Large intestine (tissue), 3 donors: ENCODE data around the gene RAB21. TPM values are rescaled to one million over a fixed set of nuclear protein-coding genes. Genes with fewer than 3 reads are reported as not detected.

Experiments used
- DNase-seq, 2 donors: peaks; one replicate each; pipeline versions ENCODE4 v3.0.0 to v3.0.0-alpha.2; 2013
- H3K27ac ChIP-seq: one replicate; pipeline ENCODE4 v1.5.1; 2013; ENCODE audit warnings: low read length
- H3K27me3 ChIP-seq: 2 replicates; pipeline ENCODE4 v1.6.1; 2013; ENCODE audit warnings: low read length; ENCODE audit not compliant: control insufficient read depth, insufficient read depth
- H3K36me3 ChIP-seq: 2 replicates; pipeline ENCODE4 v1.6.1; 2013; ENCODE audit warnings: low read length; ENCODE audit not compliant: control insufficient read depth, insufficient read depth
- H3K4me1 ChIP-seq: one replicate; pipeline ENCODE4 v1.6.1; 2013; ENCODE audit warnings: low read length; ENCODE audit not compliant: control insufficient read depth, insufficient read depth
- H3K4me3 ChIP-seq: one replicate; pipeline ENCODE4 v1.5.1; 2013; ENCODE audit warnings: low read length
- H3K9me3 ChIP-seq: one replicate; pipeline ENCODE4 v1.6.1; 2013; ENCODE audit warnings: mild to moderate bottlenecking, low read depth, low read length, moderate library complexity; ENCODE audit not compliant: control insufficient read depth
- WGBS: methylation state at CpG from one replicate; pipeline ENCODE4 v1.1.5; 2013; ENCODE audit warnings: low lambda C conversion rate; ENCODE audit not compliant: insufficient coverage; 5-methylcytosine and 5-hydroxymethylcytosine counted together
- polyA plus RNA-seq: library from polyadenylated mRNA; unstranded; fragments of 120-200 nt; gene quantifications from one replicate; pipeline ENCODE4 v1.2.1, GENCODE V29; 2013

Gene RAB21
- polyA plus RNA-seq, 1 donor = 53.1 TPM

- whole genome bisulfite sequencing = 100% methylated on average over 2 of the region's 5 CpGs
- Histone ChIP-seq H3K4me1 (no peaks in the 10 kb centered on the region), H3K27me3 (no peaks in the 10 kb centered on the region), H3K4me3 (no peak overlapping the region), H3K9me3 (peaks cover 3% of the 10 kb centered on the region), H3K27ac (no peak overlapping the region), H3K36me3 (peaks cover 17% of the 10 kb centered on the region)
- DNase-seq = no peak
Measured at GRCh38 chr12:71767183-71767582, 12.5 kb downstream of the RAB21 start.

- Histone ChIP-seq H3K9me3 (no peaks in the 10 kb centered on the region), H3K27me3 (no peaks in the 10 kb centered on the region), H3K36me3 (peaks cover 21% of the 10 kb centered on the region), H3K4me1 (no peaks in the 10 kb centered on the region), H3K27ac (no peak overlapping the region), H3K4me3 (no peak overlapping the region)
- DNase-seq = no peak
- WGBS = no CpG with 5 or more reads among the region's 2 CpGs
Measured at GRCh38 chr12:71768900-71769299, 14.2 kb downstream of the RAB21 start.

- H3K4me1 ChIP-seq = no peaks in the 10 kb centered on the region
- no peak overlapping the region for H3K27ac ChIP-seq
- no peaks in the 10 kb centered on the region for H3K27me3 ChIP-seq
- H3K36me3 ChIP-seq = peaks cover 30% of the 10 kb centered on the region
- no peaks in the 10 kb centered on the region for H3K9me3 ChIP-seq
- 100% methylated on average over 1 of the region's 2 CpGs for WGBS
- no peak overlapping the region for H3K4me3 ChIP-seq
- DNase-seq = no peak
Measured at GRCh38 chr12:71771069-71771468, 16.4 kb downstream of the RAB21 start.

GRCh38 chr12:71772735-71773134 is 18.1 kb downstream of the RAB21 start:
- H3K36me3 ChIP-seq = peaks cover 32% of the 10 kb centered on the region
- no peak overlapping the region for H3K27ac ChIP-seq
- H3K4me1 ChIP-seq = no peaks in the 10 kb centered on the region
- H3K9me3 ChIP-seq = no peaks in the 10 kb centered on the region
- H3K4me3 ChIP-seq = no peak overlapping the region
- no peaks in the 10 kb centered on the region for H3K27me3 ChIP-seq
- DNase-seq = no peak

DNA sequence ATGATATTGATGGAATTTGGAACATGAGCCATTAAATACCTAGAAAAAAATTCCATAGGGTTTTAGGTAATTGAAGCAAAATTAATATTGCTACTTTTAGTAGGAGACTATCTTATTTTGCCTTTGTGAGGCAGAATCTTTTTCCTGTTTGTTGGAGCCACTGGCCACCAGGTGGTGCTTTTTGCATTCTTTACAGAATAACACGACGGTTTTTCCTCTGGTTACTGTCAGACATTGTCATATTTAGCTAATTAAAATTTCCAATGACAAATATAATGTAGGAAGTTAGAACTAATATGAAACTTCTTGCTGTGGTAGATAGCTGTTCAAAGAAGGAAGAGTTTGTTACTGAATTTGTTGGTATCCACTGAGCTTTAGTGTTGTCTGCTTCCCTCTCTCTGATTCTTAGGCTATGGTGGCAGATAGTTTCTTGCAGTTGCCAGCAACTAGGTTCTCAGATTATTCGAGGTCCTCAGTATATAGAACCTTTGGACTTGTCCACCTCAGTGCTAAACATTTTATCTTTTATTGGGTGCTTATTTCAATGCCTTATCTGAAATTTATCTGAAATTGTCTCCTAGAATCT is 25.7 kb downstream of the RAB21 start:
- Histone ChIP-seq H3K4me3 (no peak overlapping the region), H3K27ac (peak overlapping the region; percentile 71), H3K9me3 (no peaks in the 10 kb centered on the region), H3K36me3 (peaks cover 25% of the 10 kb centered on the region), H3K4me1 (peaks cover 5% of the 10 kb centered on the region), H3K27me3 (no peaks in the 10 kb centered on the region)
- WGBS = no CpG with 5 or more reads among the region's 3 CpGs
- DNase-seq = peak; percentile 23 to 63

DNA sequence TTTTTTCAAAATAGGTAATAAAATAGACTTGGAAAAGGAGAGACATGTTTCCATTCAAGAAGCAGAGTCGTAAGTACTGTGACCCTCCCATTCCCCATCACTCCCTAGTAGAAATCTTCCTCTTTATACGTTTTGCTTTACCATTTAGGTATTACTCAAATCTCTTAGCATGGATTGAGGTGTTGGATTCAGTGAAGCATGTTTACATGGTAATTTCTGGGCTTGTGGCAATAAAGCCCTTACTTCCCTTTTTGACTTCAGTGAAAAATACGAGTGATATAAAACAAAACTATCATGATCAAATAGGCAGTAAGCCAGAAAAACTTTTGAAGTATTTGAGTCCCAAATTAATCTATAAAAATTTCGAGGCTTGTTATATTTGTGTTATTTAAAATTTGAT is 27.4 kb downstream of the RAB21 start:
- Histone ChIP-seq H3K27ac (no peak overlapping the region), H3K27me3 (no peaks in the 10 kb centered on the region), H3K36me3 (peaks cover 33% of the 10 kb centered on the region), H3K9me3 (no peaks in the 10 kb centered on the region), H3K4me3 (no peak overlapping the region), H3K4me1 (peaks cover 5% of the 10 kb centered on the region)
- DNase-seq = no peak
- WGBS = 67% methylated on average over 2 of the region's 4 CpGs

DNA sequence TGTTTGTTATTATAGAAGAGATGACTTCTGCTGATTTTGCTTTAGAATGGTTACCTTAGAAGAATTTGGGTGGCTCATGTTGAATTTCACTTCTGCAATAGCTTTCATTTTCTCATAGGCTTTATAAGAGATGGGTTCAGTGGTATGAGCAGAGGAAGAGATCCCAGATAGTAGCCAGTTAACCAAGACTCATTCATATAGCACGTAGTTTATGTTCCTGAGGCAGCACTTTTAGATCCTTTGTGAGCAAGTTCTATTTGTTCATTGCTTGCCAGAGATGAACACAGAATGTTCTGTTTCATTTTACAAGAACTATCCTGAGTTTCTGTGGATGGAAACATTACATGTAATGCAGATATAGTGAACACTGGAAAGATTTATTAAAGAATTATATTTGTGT is 32.2 kb downstream of the RAB21 start:
- no peak for DNase-seq
- Histone ChIP-seq H3K36me3 (peaks cover 23% of the 10 kb centered on the region), H3K4me1 (no peaks in the 10 kb centered on the region), H3K9me3 (no peaks in the 10 kb centered on the region), H3K27me3 (no peaks in the 10 kb centered on the region), H3K4me3 (no peak overlapping the region), H3K27ac (no peak overlapping the region)
- no CpG with 5 or more reads among the region's 1 CpG for whole genome bisulfite sequencing

- DNase-seq = no peak
- Histone ChIP-seq H3K4me1 (no peaks in the 10 kb centered on the region), H3K4me3 (no peak overlapping the region), H3K9me3 (no peaks in the 10 kb centered on the region), H3K27ac (no peak overlapping the region), H3K27me3 (no peaks in the 10 kb centered on the region), H3K36me3 (peaks cover 23% of the 10 kb centered on the region)
- no CpG with 5 or more reads among the region's 1 CpG for WGBS
Measured at GRCh38 chr12:71787580-71787979, 32.9 kb downstream of the RAB21 start.

- Histone ChIP-seq H3K36me3 (peaks cover 11% of the 10 kb centered on the region), H3K27me3 (no peaks in the 10 kb centered on the region), H3K4me3 (no peak overlapping the region), H3K9me3 (no peaks in the 10 kb centered on the region), H3K27ac (no peak overlapping the region), H3K4me1 (no peaks in the 10 kb centered on the region)
- WGBS = 100% methylated on average over 1 of the region's 1 CpG
- no peak for DNase-seq
Measured at GRCh38 chr12:71790331-71790730, 35.7 kb downstream of the RAB21 start.

GRCh38 chr12:71791473-71792150 is 36.9 kb downstream of the RAB21 start:
- 100% methylated on average over 1 of the region's 4 CpGs for WGBS
- Histone ChIP-seq H3K9me3 (no peaks in the 10 kb centered on the region), H3K4me1 (no peaks in the 10 kb centered on the region), H3K36me3 (peaks cover 3% of the 10 kb centered on the region), H3K27me3 (no peaks in the 10 kb centered on the region), H3K4me3 (no peak overlapping the region), H3K27ac (no peak overlapping the region)
- no peak for DNase-seq

DNA sequence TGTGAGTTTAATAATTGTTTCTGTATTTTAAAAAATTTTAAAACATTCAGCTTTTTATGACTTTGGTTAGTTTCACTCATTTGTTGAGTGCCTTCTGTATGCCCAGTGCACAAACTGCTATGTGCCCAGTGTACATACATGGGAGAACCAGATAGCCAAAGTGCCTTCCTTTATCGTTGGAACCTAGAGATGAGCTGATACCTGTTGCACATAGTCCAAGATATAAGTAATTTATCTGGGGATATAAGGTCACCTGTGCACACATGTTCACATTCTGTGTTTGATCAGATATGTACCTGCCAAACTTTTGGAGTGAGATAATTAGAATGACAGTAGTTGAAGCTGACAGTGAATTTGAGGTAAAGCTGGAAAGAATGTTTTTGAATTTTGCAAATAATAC is 37.9 kb downstream of the RAB21 start:
- Histone ChIP-seq H3K27ac (no peak overlapping the region), H3K9me3 (no peaks in the 10 kb centered on the region), H3K4me3 (no peak overlapping the region), H3K27me3 (no peaks in the 10 kb centered on the region), H3K36me3 (no peaks in the 10 kb centered on the region), H3K4me1 (no peaks in the 10 kb centered on the region)
- no peak for DNase-seq
- no CpG with 5 or more reads among the region's 1 CpG for WGBS
